HepG2 (cell line): ENCODE results near the gene LPCAT4.
"Not testable (repeated sequence)": the region's sequence is repeated elsewhere in the genome, so short reads cannot be mapped to it uniquely, and the experiment has no call there.

Experiments
- ZNF296 ChIP-seq: sonication (generic); formaldehyde crosslinking; conservative IDR thresholded peaks from 2 replicates; pipeline ENCODE4 v1.5.0; 2020; ENCODE audit warnings: mild to moderate bottlenecking, missing genetic modification reagents
- TF ChIP-seq, protein P1 (sequence below), 2 experiments: IDR thresholded peaks; 2 replicates each; pipeline ENCODE4 v1.6.1; 2011 to 2012; ENCODE audit warnings: low read length in 2 of 2, borderline replicate concordance in 1 of 2, low read depth in 1 of 2, mild to moderate bottlenecking in 1 of 2, moderate library complexity in 1 of 2
- TF ChIP-seq, protein P2 (sequence below): sonication (generic); formaldehyde crosslinking; conservative IDR thresholded peaks from 2 replicates; pipeline ENCODE4 v1.5.0; 2020; ENCODE audit warnings: missing genetic modification reagents

- TF ChIP-seq, protein P1, sequence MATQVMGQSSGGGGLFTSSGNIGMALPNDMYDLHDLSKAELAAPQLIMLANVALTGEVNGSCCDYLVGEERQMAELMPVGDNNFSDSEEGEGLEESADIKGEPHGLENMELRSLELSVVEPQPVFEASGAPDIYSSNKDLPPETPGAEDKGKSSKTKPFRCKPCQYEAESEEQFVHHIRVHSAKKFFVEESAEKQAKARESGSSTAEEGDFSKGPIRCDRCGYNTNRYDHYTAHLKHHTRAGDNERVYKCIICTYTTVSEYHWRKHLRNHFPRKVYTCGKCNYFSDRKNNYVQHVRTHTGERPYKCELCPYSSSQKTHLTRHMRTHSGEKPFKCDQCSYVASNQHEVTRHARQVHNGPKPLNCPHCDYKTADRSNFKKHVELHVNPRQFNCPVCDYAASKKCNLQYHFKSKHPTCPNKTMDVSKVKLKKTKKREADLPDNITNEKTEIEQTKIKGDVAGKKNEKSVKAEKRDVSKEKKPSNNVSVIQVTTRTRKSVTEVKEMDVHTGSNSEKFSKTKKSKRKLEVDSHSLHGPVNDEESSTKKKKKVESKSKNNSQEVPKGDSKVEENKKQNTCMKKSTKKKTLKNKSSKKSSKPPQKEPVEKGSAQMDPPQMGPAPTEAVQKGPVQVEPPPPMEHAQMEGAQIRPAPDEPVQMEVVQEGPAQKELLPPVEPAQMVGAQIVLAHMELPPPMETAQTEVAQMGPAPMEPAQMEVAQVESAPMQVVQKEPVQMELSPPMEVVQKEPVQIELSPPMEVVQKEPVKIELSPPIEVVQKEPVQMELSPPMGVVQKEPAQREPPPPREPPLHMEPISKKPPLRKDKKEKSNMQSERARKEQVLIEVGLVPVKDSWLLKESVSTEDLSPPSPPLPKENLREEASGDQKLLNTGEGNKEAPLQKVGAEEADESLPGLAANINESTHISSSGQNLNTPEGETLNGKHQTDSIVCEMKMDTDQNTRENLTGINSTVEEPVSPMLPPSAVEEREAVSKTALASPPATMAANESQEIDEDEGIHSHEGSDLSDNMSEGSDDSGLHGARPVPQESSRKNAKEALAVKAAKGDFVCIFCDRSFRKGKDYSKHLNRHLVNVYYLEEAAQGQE (IDR thresholded peaks at IDR 0.05; ENCODE audit: borderline replicate concordance in 1 of 2, low read depth in 1 of 2, low read length in 2 of 2): not testable (repeated sequence)
- TF ChIP-seq, protein P2, sequence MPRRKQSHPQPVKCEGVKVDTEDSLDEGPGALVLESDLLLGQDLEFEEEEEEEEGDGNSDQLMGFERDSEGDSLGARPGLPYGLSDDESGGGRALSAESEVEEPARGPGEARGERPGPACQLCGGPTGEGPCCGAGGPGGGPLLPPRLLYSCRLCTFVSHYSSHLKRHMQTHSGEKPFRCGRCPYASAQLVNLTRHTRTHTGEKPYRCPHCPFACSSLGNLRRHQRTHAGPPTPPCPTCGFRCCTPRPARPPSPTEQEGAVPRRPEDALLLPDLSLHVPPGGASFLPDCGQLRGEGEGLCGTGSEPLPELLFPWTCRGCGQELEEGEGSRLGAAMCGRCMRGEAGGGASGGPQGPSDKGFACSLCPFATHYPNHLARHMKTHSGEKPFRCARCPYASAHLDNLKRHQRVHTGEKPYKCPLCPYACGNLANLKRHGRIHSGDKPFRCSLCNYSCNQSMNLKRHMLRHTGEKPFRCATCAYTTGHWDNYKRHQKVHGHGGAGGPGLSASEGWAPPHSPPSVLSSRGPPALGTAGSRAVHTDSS (CRISPR knock-in tag): not testable (repeated sequence)
- not testable (repeated sequence) for TF ChIP-seq ZNF296 (CRISPR knock-in tag)
Measured at GRCh38 chr15:34342213-34342736, 24.7 kb downstream of the LPCAT4 start.
